ENCODE data around the gene GMPR.
A peak's percentile ranks its signal among the peaks of the same experiment; 100 is the strongest.

GMPR gene

GRCh38 chr6:16305246-16305725 is 66.9 kb downstream of the GMPR start:
- DNase-seq: no peak

- DNase-seq: no peak
Observed at GRCh38 chr6:16305788-16306187, 67.4 kb downstream of the GMPR start.

- DNase-seq: no peak
Observed at GRCh38 chr6:16306334-16306733, 67.9 kb downstream of the GMPR start.

GRCh38 chr6:16311763-16312162 is 73.4 kb downstream of the GMPR start:
- no peak for DNase-seq

- no peak for DNase-seq
Observed at GRCh38 chr6:16313732-16314131, 75.3 kb downstream of the GMPR start.

- DNase-seq: no peak
Observed at GRCh38 chr6:16314296-16314695, 75.9 kb downstream of the GMPR start.

GRCh38 chr6:16316741-16317251 is 78.4 kb downstream of the GMPR start:
- peak; percentile 75 for DNase-seq

GRCh38 chr6:16318538-16318937 is 80.2 kb downstream of the GMPR start:
- peak; percentile 83 for DNase-seq

- DNase-seq: no peak
Observed at GRCh38 chr6:16318953-16319720, 80.8 kb downstream of the GMPR start.

GRCh38 chr6:16319813-16320532 is 81.6 kb downstream of the GMPR start:
- DNase-seq: peak; percentile 97

GRCh38 chr6:16320533-16321340 is 82.3 kb downstream of the GMPR start:
- DNase-seq: peak; percentile 49

GRCh38 chr6:16321341-16321710 is 82.9 kb downstream of the GMPR start:
- DNase-seq: no peak

- DNase-seq: no peak
Observed at GRCh38 chr6:16321826-16322225, 83.4 kb downstream of the GMPR start.

GRCh38 chr6:16322666-16323312 is 84.4 kb downstream of the GMPR start:
- DNase-seq: peak; percentile 87

GRCh38 chr6:16324184-16324583 is 85.8 kb downstream of the GMPR start:
- DNase-seq: no peak

GRCh38 chr6:16324606-16325225 is 86.3 kb downstream of the GMPR start:
- DNase-seq: peak; percentile 22

GRCh38 chr6:16326531-16326930 is 88.1 kb downstream of the GMPR start:
- DNase-seq: no peak

- no peak for DNase-seq
Observed at GRCh38 chr6:16326971-16327776, 88.8 kb downstream of the GMPR start.

- DNase-seq: no peak
Observed at GRCh38 chr6:16327777-16328325, 89.5 kb downstream of the GMPR start.

- no peak for DNase-seq
Observed at GRCh38 chr6:16329233-16329632, 90.8 kb downstream of the GMPR start.
